SU-DHL-6 (cell line): ENCODE data around the gene MGP.

ENCODE experiments used
- H2AFZ ChIP-seq: fragments of 200-600 bp; sonication (generic); 2 replicates; pipeline ENCODE4 v1.6.1; 2014; ENCODE audit warnings: low read depth, mild to moderate bottlenecking, moderate library complexity, mixed read lengths, antibody characterized with exemption, low read length; ENCODE audit not compliant: severe bottlenecking
- H3F3A ChIP-seq: fragments of 200-600 bp; shearing (Covaris generic); 2 replicates; pipeline ENCODE4 v1.6.0; 2016; ENCODE audit warnings: antibody characterized with exemption, mild to moderate bottlenecking; ENCODE audit not compliant: insufficient read depth
- H3K27ac ChIP-seq: fragments of 200-600 bp; sonication (generic); 2 replicates; pipeline ENCODE4 v1.5.1; 2016; ENCODE audit warnings: low read depth, mild to moderate bottlenecking, low read length, moderate library complexity, mixed read lengths
- H3K27me3 ChIP-seq: fragments of 200-600 bp; sonication (generic), shearing (Covaris generic); 2 replicates; pipeline ENCODE4 v1.6.0; 2014; ENCODE audit warnings: mild to moderate bottlenecking, low read length
- H3K36me3 ChIP-seq: fragments of 200-600 bp; sonication (generic); 2 replicates; pipeline ENCODE4 v1.6.1; 2014; ENCODE audit warnings: mild to moderate bottlenecking, low read length, mixed read lengths
- H3K4me2 ChIP-seq: fragments of 300-600, 200-600 bp; shearing (Covaris generic), sonication (generic); 2 replicates; pipeline ENCODE4 v1.6.0; 2014; ENCODE audit warnings: low read length, low read depth, mild to moderate bottlenecking; ENCODE audit not compliant: poor library complexity, severe bottlenecking
- H3K4me3 ChIP-seq: fragments of 200-600 bp; sonication (generic); 2 replicates; pipeline ENCODE4 v1.5.1; 2014; ENCODE audit warnings: antibody characterized with exemption, low read length, mild to moderate bottlenecking, mixed read lengths; ENCODE audit not compliant: insufficient read depth, poor library complexity, severe bottlenecking
- H3K79me2 ChIP-seq: fragments of 200-600 bp; sonication (generic); 2 replicates; pipeline ENCODE4 v1.6.1; 2014; ENCODE audit warnings: mild to moderate bottlenecking, low read length, moderate library complexity; ENCODE audit not compliant: insufficient read depth
- H3K9ac ChIP-seq: fragments of 200-600 bp; sonication (generic); 2 replicates; pipeline ENCODE4 v1.7.0; 2014; ENCODE audit warnings: mild to moderate bottlenecking, low read length
- H3K9me2 ChIP-seq: fragments of 200-600 bp; sonication (generic); replicated peaks from 2 replicates; pipeline ENCODE4 v1.6.1; 2014; ENCODE audit warnings: low read length; ENCODE audit not compliant: insufficient read depth
- H3K9me3 ChIP-seq: fragments of 200-600 bp; sonication (generic); 2 replicates; pipeline ENCODE4 v1.6.1; 2014; ENCODE audit warnings: low read length, mixed read lengths; ENCODE audit not compliant: insufficient read depth
- H4K20me1 ChIP-seq: fragments of 200-600 bp; sonication (generic); 2 replicates; pipeline ENCODE4 v1.6.1; 2014; ENCODE audit warnings: low read depth, mild to moderate bottlenecking, antibody characterized with exemption, low read length, moderate library complexity, mixed read lengths
- EZH2phosphoT487 ChIP-seq: fragments of 200-600 bp; sonication (generic), shearing (Covaris generic); conservative IDR thresholded peaks from 2 replicates; pipeline ENCODE4 v1.6.1; 2018; ENCODE audit warnings: mild to moderate bottlenecking, antibody characterized with exemption, low read length, moderate library complexity, mixed read lengths
- TF ChIP-seq, protein P1 (sequence below): fragments of 200-600 bp; sonication (generic); IDR thresholded peaks from one replicate; pipeline ENCODE4 v1.5.1; 2017; ENCODE audit warnings: antibody characterized with exemption, mild to moderate bottlenecking, low read length, moderate library complexity; ENCODE audit not compliant: insufficient read depth, poor library complexity, severe bottlenecking

Gene MGP

DNA sequence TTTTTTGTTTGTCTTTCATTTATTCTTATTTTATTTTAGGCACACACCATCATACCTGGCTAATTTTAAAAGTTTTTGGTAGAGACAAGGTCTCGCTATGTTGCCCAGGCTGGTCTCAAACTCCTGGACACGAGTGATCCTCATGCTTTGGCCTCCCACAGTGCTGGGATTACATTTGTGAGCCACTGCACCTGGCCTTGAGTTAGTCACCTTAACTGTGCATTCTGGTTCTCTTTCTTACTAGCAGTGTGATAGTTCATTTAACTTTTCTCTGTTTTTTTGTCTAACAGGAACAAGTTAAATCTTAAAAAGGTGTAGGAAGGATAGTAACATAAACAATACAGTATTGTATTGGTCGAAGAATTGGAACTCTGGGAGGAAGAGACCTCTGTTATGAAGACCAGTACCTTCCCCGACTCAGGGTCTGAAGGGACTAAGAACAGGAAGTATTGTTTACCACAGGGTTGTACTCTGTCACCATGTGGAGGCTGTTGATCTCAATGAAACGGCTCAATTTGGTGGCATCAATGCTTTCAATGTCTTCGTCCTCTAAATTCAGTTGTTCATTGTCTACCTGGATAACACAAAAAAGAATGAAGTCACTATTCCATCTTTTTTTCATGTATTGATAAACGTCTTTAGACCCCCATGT is 34.9 kb upstream of the MGP start:
- Histone ChIP-seq H3K27me3 (no peaks in the 10 kb centered on the region), H4K20me1 (no peaks in the 10 kb centered on the region), H3K27ac (no peak overlapping the region), H3K36me3 (no peaks in the 10 kb centered on the region), H3K4me3 (no peak overlapping the region), H3K9me3 (no peaks in the 10 kb centered on the region), H3K9me2 (no peaks in the 10 kb centered on the region), H3K79me2 (no peaks in the 10 kb centered on the region), H3K9ac (no peak overlapping the region), H3K4me2 (no peak overlapping the region), H3F3A (no peaks in the 10 kb centered on the region), H2AFZ (no peak overlapping the region)
- no peak for TF ChIP-seq EZH2phosphoT487
- TF ChIP-seq, protein P1, sequence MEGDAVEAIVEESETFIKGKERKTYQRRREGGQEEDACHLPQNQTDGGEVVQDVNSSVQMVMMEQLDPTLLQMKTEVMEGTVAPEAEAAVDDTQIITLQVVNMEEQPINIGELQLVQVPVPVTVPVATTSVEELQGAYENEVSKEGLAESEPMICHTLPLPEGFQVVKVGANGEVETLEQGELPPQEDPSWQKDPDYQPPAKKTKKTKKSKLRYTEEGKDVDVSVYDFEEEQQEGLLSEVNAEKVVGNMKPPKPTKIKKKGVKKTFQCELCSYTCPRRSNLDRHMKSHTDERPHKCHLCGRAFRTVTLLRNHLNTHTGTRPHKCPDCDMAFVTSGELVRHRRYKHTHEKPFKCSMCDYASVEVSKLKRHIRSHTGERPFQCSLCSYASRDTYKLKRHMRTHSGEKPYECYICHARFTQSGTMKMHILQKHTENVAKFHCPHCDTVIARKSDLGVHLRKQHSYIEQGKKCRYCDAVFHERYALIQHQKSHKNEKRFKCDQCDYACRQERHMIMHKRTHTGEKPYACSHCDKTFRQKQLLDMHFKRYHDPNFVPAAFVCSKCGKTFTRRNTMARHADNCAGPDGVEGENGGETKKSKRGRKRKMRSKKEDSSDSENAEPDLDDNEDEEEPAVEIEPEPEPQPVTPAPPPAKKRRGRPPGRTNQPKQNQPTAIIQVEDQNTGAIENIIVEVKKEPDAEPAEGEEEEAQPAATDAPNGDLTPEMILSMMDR = no peak

- Histone ChIP-seq H3K4me3 (no peak overlapping the region), H3F3A (no peaks in the 10 kb centered on the region), H3K4me2 (no peak overlapping the region), H3K79me2 (no peaks in the 10 kb centered on the region), H3K9me2 (no peaks in the 10 kb centered on the region), H2AFZ (no peak overlapping the region), H3K27ac (no peak overlapping the region), H3K36me3 (no peaks in the 10 kb centered on the region), H3K27me3 (no peaks in the 10 kb centered on the region), H4K20me1 (no peaks in the 10 kb centered on the region), H3K9ac (no peak overlapping the region), H3K9me3 (no peaks in the 10 kb centered on the region)
- no peak for TF ChIP-seq EZH2phosphoT487
- TF ChIP-seq, protein P1 = no peak
Measured at GRCh38 chr12:14919455-14919854, 33.8 kb upstream of the MGP start.

GRCh38 chr12:14915736-14916135 is 30.1 kb upstream of the MGP start:
- Histone ChIP-seq H3K9me2 (no peaks in the 10 kb centered on the region), H3K9ac (no peak overlapping the region), H2AFZ (no peak overlapping the region), H3K79me2 (no peaks in the 10 kb centered on the region), H3K27me3 (no peaks in the 10 kb centered on the region), H3K27ac (no peak overlapping the region), H3K36me3 (no peaks in the 10 kb centered on the region), H3K4me3 (no peak overlapping the region), H3F3A (no peaks in the 10 kb centered on the region), H3K4me2 (no peak overlapping the region), H4K20me1 (no peaks in the 10 kb centered on the region), H3K9me3 (no peaks in the 10 kb centered on the region)
- TF ChIP-seq, protein P1 = no peak
- TF ChIP-seq EZH2phosphoT487 = no peak
